NCI-H187 treated with DMSO at 0.1 percent for 48 hours (cell line): ENCODE data around the gene GSX1.
"Not testable (repeated sequence)": the region's sequence is repeated elsewhere in the genome, so short reads cannot be mapped to it uniquely, and the experiment has no call there.

Experiments used
- DNase-seq: peaks from one replicate; lab custom pipeline; 2025; lab: John Stamatoyannopoulos, UW

Gene GSX1

GRCh38 chr13:27794368-27794691, 2.0 kb downstream of the GSX1 start:
- no peak for DNase-seq

GRCh38 chr13:27794921-27795717, 2.8 kb downstream of the GSX1 start:
- DNase-seq: no peak

- no peak for DNase-seq
Measured at GRCh38 chr13:27795718-27796019, 3.4 kb downstream of the GSX1 start.

GRCh38 chr13:27796544-27797227, 4.4 kb downstream of the GSX1 start:
- DNase-seq: no peak

GRCh38 chr13:27797228-27797624, 4.9 kb downstream of the GSX1 start:
- DNase-seq: no peak

GRCh38 chr13:27806744-27807387, 14.6 kb downstream of the GSX1 start:
- DNase-seq: no peak

- no peak for DNase-seq
Measured at GRCh38 chr13:27808851-27809550, 16.7 kb downstream of the GSX1 start.

GRCh38 chr13:27810009-27810408, 17.7 kb downstream of the GSX1 start:
- DNase-seq: no peak

- DNase-seq: no peak
Measured at GRCh38 chr13:27810461-27810860, 18.2 kb downstream of the GSX1 start.

GRCh38 chr13:27813826-27814225, 21.5 kb downstream of the GSX1 start:
- DNase-seq: no peak

GRCh38 chr13:27817832-27818231, 25.5 kb downstream of the GSX1 start:
- not testable (repeated sequence) for DNase-seq

GRCh38 chr13:27820524-27821482, 28.5 kb downstream of the GSX1 start:
- DNase-seq: no peak

- no peak for DNase-seq
Measured at GRCh38 chr13:27821566-27821965, 29.3 kb downstream of the GSX1 start.

GRCh38 chr13:27822258-27822872, 30.1 kb downstream of the GSX1 start:
- no peak for DNase-seq

GRCh38 chr13:27822873-27823311, 30.6 kb downstream of the GSX1 start:
- DNase-seq: no peak

GRCh38 chr13:27824121-27824520, 31.8 kb downstream of the GSX1 start:
- DNase-seq: no peak

- DNase-seq: no peak
Measured at GRCh38 chr13:27825072-27825471, 32.8 kb downstream of the GSX1 start.

- DNase-seq: peak; percentile 8
Measured at GRCh38 chr13:27826379-27827353, 34.4 kb downstream of the GSX1 start.

GRCh38 chr13:27827646-27828045, 35.4 kb downstream of the GSX1 start:
- DNase-seq: no peak

- DNase-seq: no peak
Measured at GRCh38 chr13:27830010-27830409, 37.7 kb downstream of the GSX1 start.
